Measurements from ENCODE around the gene OR11H6.

OR11H6 gene

GRCh38 chr14:20274062-20274461 lies 50.6 kb downstream of the OR11H6 start:
- no peak for DNase-seq
